DOHH2 (cell line): ENCODE data around the gene ARID1A.

ENCODE experiments used
- H3F3A ChIP-seq: fragments of 200-600 bp; sonication (generic), shearing (Covaris generic); 2 replicates; pipeline ENCODE4 v1.6.0; 2016; ENCODE audit warnings: antibody characterized with exemption, mild to moderate bottlenecking; ENCODE audit not compliant: control insufficient read depth, insufficient read depth
- H3K27ac ChIP-seq: fragments of 200-600 bp; sonication (generic); 2 replicates; pipeline ENCODE4 v1.5.1; 2014; ENCODE audit warnings: low read depth, mild to moderate bottlenecking, low read length, moderate library complexity
- H3K27me3 ChIP-seq: fragments of 200-600 bp; sonication (generic); 2 replicates; pipeline ENCODE4 v1.6.1; 2014; ENCODE audit warnings: mild to moderate bottlenecking, low read length, mixed read lengths; ENCODE audit not compliant: control insufficient read depth
- H3K36me3 ChIP-seq: fragments of 200-600 bp; sonication (generic); 2 replicates; pipeline ENCODE4 v1.6.1; 2014; ENCODE audit warnings: mild to moderate bottlenecking, low read length, moderate library complexity, mixed read lengths; ENCODE audit not compliant: control insufficient read depth
- H3K4me1 ChIP-seq: fragments of 200-600 bp; sonication (generic); 2 replicates; pipeline ENCODE4 v1.6.1; 2014; ENCODE audit warnings: mild to moderate bottlenecking, low read length, mixed read lengths; ENCODE audit not compliant: control insufficient read depth
- H3K4me2 ChIP-seq: fragments of 200-600 bp; sonication (generic); 2 replicates; pipeline ENCODE4 v1.6.0; 2014; ENCODE audit warnings: mild to moderate bottlenecking, low read length, moderate library complexity
- H3K4me3 ChIP-seq: fragments of 200-600 bp; sonication (generic); 2 replicates; pipeline ENCODE4 v1.5.1; 2014; ENCODE audit warnings: mild to moderate bottlenecking, low read length, mixed read lengths
- H3K79me2 ChIP-seq: fragments of 200-600 bp; sonication (generic); 2 replicates; pipeline ENCODE4 v1.6.1; 2014; ENCODE audit warnings: mild to moderate bottlenecking, low read length, mixed read lengths; ENCODE audit not compliant: control insufficient read depth
- H3K9me2 ChIP-seq: fragments of 200-600 bp; sonication (generic); replicated peaks from 2 replicates; pipeline ENCODE4 v1.6.1; 2014; ENCODE audit warnings: mild to moderate bottlenecking, low read length, mixed read lengths; ENCODE audit not compliant: control insufficient read depth
- H3K9me3 ChIP-seq: fragments of 200-600 bp; sonication (generic); 2 replicates; pipeline ENCODE4 v1.6.1; 2014; ENCODE audit warnings: antibody characterized with exemption, low read length, mixed read lengths; ENCODE audit not compliant: control insufficient read depth, insufficient read depth
- H4K20me1 ChIP-seq: fragments of 200-600 bp; sonication (generic); 2 replicates; pipeline ENCODE4 v1.6.0; 2014; ENCODE audit warnings: low read depth, mild to moderate bottlenecking, antibody characterized with exemption, low read length, moderate library complexity; ENCODE audit not compliant: control insufficient read depth, insufficient read depth
- EZH2phosphoT487 ChIP-seq: fragments of 200-600 bp; sonication (generic); IDR thresholded peaks from 2 replicates; pipeline ENCODE4 v1.6.1; 2017; ENCODE audit warnings: borderline replicate concordance, mild to moderate bottlenecking, antibody characterized with exemption, low read length, moderate library complexity, mixed read lengths
- TF ChIP-seq, protein P1 (sequence below): fragments of 200-600 bp; sonication (generic); IDR thresholded peaks from one replicate; pipeline ENCODE4 v1.5.1; 2014; ENCODE audit warnings: antibody characterized with exemption, mild to moderate bottlenecking, low read depth, low read length; ENCODE audit not compliant: poor library complexity, severe bottlenecking

The ARID1A gene

DNA sequence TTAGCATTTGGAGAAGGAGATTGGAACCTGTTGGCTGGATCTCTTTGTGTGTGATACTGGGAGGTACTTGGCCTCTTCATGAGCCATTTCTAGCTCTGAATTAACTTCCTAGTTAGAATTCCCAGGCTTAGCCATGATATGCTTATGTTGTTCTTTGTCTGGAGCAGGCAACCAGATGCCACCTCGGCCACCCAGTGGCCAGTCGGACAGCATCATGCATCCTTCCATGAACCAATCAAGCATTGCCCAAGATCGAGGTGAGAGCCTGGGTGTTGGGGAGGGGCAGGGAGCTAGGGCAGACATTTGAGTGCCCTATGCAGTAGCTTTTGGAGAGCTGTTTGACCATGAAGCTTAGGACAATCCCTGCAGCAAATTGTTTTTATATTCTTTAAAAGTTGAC is 65.4 kb downstream of the ARID1A start:
- Histone ChIP-seq H3K27ac (no peak overlapping the region), H3F3A (no peaks in the 10 kb centered on the region), H3K79me2 (peaks cover 31% of the 10 kb centered on the region), H3K9me3 (no peaks in the 10 kb centered on the region), H3K36me3 (peaks cover 88% of the 10 kb centered on the region), H3K4me2 (no peak overlapping the region), H3K4me1 (no peaks in the 10 kb centered on the region), H3K27me3 (no peaks in the 10 kb centered on the region), H3K9me2 (no peaks in the 10 kb centered on the region), H4K20me1 (no peaks in the 10 kb centered on the region), H3K4me3 (no peak overlapping the region)
- TF ChIP-seq, protein P1, sequence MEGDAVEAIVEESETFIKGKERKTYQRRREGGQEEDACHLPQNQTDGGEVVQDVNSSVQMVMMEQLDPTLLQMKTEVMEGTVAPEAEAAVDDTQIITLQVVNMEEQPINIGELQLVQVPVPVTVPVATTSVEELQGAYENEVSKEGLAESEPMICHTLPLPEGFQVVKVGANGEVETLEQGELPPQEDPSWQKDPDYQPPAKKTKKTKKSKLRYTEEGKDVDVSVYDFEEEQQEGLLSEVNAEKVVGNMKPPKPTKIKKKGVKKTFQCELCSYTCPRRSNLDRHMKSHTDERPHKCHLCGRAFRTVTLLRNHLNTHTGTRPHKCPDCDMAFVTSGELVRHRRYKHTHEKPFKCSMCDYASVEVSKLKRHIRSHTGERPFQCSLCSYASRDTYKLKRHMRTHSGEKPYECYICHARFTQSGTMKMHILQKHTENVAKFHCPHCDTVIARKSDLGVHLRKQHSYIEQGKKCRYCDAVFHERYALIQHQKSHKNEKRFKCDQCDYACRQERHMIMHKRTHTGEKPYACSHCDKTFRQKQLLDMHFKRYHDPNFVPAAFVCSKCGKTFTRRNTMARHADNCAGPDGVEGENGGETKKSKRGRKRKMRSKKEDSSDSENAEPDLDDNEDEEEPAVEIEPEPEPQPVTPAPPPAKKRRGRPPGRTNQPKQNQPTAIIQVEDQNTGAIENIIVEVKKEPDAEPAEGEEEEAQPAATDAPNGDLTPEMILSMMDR: no peak
- no peak for TF ChIP-seq EZH2phosphoT487

DNA sequence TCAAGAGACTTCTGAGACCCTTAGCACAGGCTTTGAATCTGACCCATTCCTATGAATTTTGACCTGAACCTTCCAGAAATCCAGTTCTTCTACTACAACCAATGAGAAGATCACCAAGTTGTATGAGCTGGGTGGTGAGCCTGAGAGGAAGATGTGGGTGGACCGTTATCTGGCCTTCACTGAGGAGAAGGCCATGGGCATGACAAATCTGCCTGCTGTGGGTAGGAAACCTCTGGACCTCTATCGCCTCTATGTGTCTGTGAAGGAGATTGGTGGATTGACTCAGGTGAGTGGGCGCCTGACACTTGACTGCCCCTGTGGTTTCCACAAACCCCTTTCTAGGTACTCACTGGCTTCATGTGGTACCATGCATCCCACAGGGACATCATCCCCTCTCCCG is 71.9 kb downstream of the ARID1A start:
- no peaks in the 10 kb centered on the region for H3K4me1 ChIP-seq
- peaks cover 95% of the 10 kb centered on the region for H3K36me3 ChIP-seq
- no peaks in the 10 kb centered on the region for H4K20me1 ChIP-seq
- no peak overlapping the region for H3K27ac ChIP-seq
- no peak overlapping the region for H3K4me3 ChIP-seq
- H3K27me3 ChIP-seq: no peaks in the 10 kb centered on the region
- H3F3A ChIP-seq: no peaks in the 10 kb centered on the region
- H3K4me2 ChIP-seq: no peak overlapping the region
- no peaks in the 10 kb centered on the region for H3K9me2 ChIP-seq
- TF ChIP-seq, protein P1: no peak
- no peak for TF ChIP-seq EZH2phosphoT487
- H3K9me3 ChIP-seq: no peaks in the 10 kb centered on the region
- H3K79me2 ChIP-seq: peaks cover 8% of the 10 kb centered on the region; the same call in 1 of the 2 replicates

DNA sequence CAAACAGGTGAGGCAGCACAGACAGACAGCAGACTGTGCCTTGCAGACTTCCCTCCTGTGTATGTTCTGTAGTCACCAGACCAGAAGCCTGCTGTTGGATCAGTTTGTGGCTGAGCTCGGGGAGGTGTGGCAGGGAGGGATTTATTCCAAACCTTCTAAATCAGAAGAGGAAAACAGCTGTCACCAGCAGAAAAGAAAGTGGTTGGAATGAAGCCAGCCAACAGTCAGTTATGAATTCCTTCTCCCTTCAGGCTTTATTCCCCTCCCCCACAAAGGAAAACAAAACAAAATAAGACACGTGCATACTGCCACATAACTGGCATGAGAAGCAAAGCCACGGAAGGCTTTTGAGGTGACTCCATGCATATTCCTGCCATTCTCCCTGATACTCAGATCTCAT is 72.9 kb downstream of the ARID1A start:
- no peaks in the 10 kb centered on the region for H4K20me1 ChIP-seq
- H3K27ac ChIP-seq: no peak overlapping the region
- H3K4me2 ChIP-seq: no peak overlapping the region
- no peak for TF ChIP-seq EZH2phosphoT487
- TF ChIP-seq, protein P1: no peak
- H3K4me3 ChIP-seq: no peak overlapping the region
- no peaks in the 10 kb centered on the region for H3K4me1 ChIP-seq
- H3K9me2 ChIP-seq: no peaks in the 10 kb centered on the region
- peaks cover 97% of the 10 kb centered on the region for H3K36me3 ChIP-seq
- H3K27me3 ChIP-seq: no peaks in the 10 kb centered on the region
- no peaks in the 10 kb centered on the region for H3F3A ChIP-seq
- H3K79me2 ChIP-seq: peaks cover 6% of the 10 kb centered on the region; the same call in 1 of the 2 replicates
- no peaks in the 10 kb centered on the region for H3K9me3 ChIP-seq

DNA sequence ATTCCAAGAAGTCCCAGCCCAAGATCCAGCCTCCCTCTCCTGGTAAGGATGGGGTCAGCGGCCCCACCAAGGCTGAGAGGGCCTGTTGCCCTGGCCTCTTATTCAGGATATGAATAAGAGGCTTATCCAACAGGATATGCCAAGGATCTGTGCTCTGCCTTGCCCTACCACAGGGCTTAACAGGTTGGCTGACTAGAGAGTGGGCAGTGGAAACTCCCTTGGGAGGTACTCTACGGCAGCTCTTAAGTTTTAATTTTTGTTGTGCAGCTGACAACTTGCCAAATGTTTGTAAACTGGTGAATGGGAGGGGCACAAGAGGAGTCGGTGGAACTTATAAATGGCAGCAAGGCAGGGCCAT is 75.4 kb downstream of the ARID1A start:
- peaks cover 97% of the 10 kb centered on the region for H3K36me3 ChIP-seq
- H3K79me2 ChIP-seq: peaks cover 8% of the 10 kb centered on the region
- H3K9me2 ChIP-seq: no peaks in the 10 kb centered on the region
- no peaks in the 10 kb centered on the region for H4K20me1 ChIP-seq
- H3K4me3 ChIP-seq: no peak overlapping the region
- H3K4me1 ChIP-seq: no peaks in the 10 kb centered on the region
- H3K4me2 ChIP-seq: no peak overlapping the region
- no peak overlapping the region for H3K27ac ChIP-seq
- H3K27me3 ChIP-seq: no peaks in the 10 kb centered on the region
- no peaks in the 10 kb centered on the region for H3K9me3 ChIP-seq
- H3F3A ChIP-seq: no peaks in the 10 kb centered on the region
- TF ChIP-seq, protein P1: no peak
- TF ChIP-seq EZH2phosphoT487: no peak
